Nephron (organoid): ENCODE measurements around the gene RAMP2.

ENCODE experiments used
- H3K27ac Mint-ChIP-seq, 3 experiments: 2 replicates each; pipeline ENCODE4 v1.8.0; 2020; ENCODE audit warnings: mixed read lengths in 3 of 3, mild to moderate bottlenecking in 2 of 3, moderate library complexity in 1 of 3
- H3K27me3 Mint-ChIP-seq: 2 replicates; pipeline ENCODE4 v1.8.0; 2021; ENCODE audit warnings: low read depth, mild to moderate bottlenecking, moderate library complexity, mixed read lengths
- H3K36me3 Mint-ChIP-seq: 2 replicates; pipeline ENCODE4 v1.8.0; 2020; ENCODE audit warnings: low read depth, mixed read lengths
- H3K4me1 Mint-ChIP-seq: 2 replicates; pipeline ENCODE4 v1.8.0; 2020; ENCODE audit warnings: mixed read lengths
- H3K4me3 Mint-ChIP-seq, 3 experiments: 2 replicates each; pipeline ENCODE4 v1.8.0; 2020; ENCODE audit warnings: mild to moderate bottlenecking in 3 of 3, mixed read lengths in 3 of 3, moderate library complexity in 2 of 3
- H3K9me3 Mint-ChIP-seq: 2 replicates; pipeline ENCODE4 v1.8.0; 2020; ENCODE audit warnings: mixed read lengths
- CTCF ChIP-seq, 3 experiments: fragments of 200-600 bp; sonication (generic); IDR thresholded peaks; one replicate each; pipeline ENCODE4 v1.5.0; 2021; ENCODE audit warnings: antibody characterized with exemption in 3 of 3; ENCODE audit not compliant: unreplicated experiment in 3 of 3

Gene RAMP2

GRCh38 chr17:42750739-42751344 is 10.2 kb upstream of the RAMP2 start:
- no peak for TF ChIP-seq CTCF (IDR thresholded peaks at IDR 0.05; ENCODE audit: unreplicated experiment in 3 of 3)
- H3K36me3 Mint-ChIP-seq, result no peaks in the 10 kb centered on the region
- peaks cover 5% of the 10 kb centered on the region for H3K27me3 Mint-ChIP-seq
- H3K9me3 Mint-ChIP-seq, result no peaks in the 10 kb centered on the region
- H3K27ac Mint-ChIP-seq, result peak overlapping the region; percentile 35 to 80 (median 78)
- H3K4me1 Mint-ChIP-seq, result peaks cover 22% of the 10 kb centered on the region
- H3K4me3 Mint-ChIP-seq, result no peak overlapping the region

GRCh38 chr17:42751628-42752027 is 9.4 kb upstream of the RAMP2 start:
- TF ChIP-seq CTCF (IDR thresholded peaks at IDR 0.05; ENCODE audit: unreplicated experiment in 3 of 3), result no peak
- H3K27ac Mint-ChIP-seq, result no peak overlapping the region
- H3K9me3 Mint-ChIP-seq, result no peaks in the 10 kb centered on the region
- H3K4me1 Mint-ChIP-seq, result peaks cover 22% of the 10 kb centered on the region
- H3K4me3 Mint-ChIP-seq, result no peak overlapping the region
- no peaks in the 10 kb centered on the region for H3K36me3 Mint-ChIP-seq
- peaks cover 5% of the 10 kb centered on the region for H3K27me3 Mint-ChIP-seq

- TF ChIP-seq CTCF (IDR thresholded peaks at IDR 0.05; ENCODE audit: unreplicated experiment in 3 of 3), result no peak
- Mint-ChIP-seq H3K36me3 (no peaks in the 10 kb centered on the region), H3K4me3 (no peak overlapping the region), H3K27ac (no peak overlapping the region), H3K27me3 (peaks cover 11% of the 10 kb centered on the region), H3K4me1 (peaks cover 13% of the 10 kb centered on the region), H3K9me3 (no peaks in the 10 kb centered on the region)
These were observed 6.2 kb upstream of the RAMP2 start for GRCh38 chr17:42754782-42755181.

- TF ChIP-seq CTCF (IDR thresholded peaks at IDR 0.05; ENCODE audit: unreplicated experiment in 3 of 3), result no peak
- Mint-ChIP-seq H3K4me3 (peak overlapping the region; percentile 72 to 82 (median 78)), H3K27ac (peak overlapping the region; percentile 26 to 81 (median 72)), H3K9me3 (no peaks in the 10 kb centered on the region), H3K36me3 (no peaks in the 10 kb centered on the region), H3K27me3 (peaks cover 18% of the 10 kb centered on the region), H3K4me1 (peaks cover 34% of the 10 kb centered on the region)
These were observed 910 bp upstream of the RAMP2 start for GRCh38 chr17:42759982-42760651.

- no peak for TF ChIP-seq CTCF (IDR thresholded peaks at IDR 0.05; ENCODE audit: unreplicated experiment in 3 of 3)
- Mint-ChIP-seq H3K9me3 (no peaks in the 10 kb centered on the region), H3K4me3 (peak overlapping the region; percentile 81 to 87 (median 82)), H3K36me3 (no peaks in the 10 kb centered on the region), H3K4me1 (peaks cover 34% of the 10 kb centered on the region), H3K27ac (peak overlapping the region; percentile 76 to 92 (median 89)), H3K27me3 (peaks cover 18% of the 10 kb centered on the region)
These were observed 611 bp downstream of the RAMP2 start for GRCh38 chr17:42761638-42762037.

GRCh38 chr17:42766124-42766523 is 5.1 kb downstream of the RAMP2 start:
- Mint-ChIP-seq H3K27me3 (peaks cover 5% of the 10 kb centered on the region), H3K9me3 (no peaks in the 10 kb centered on the region), H3K4me1 (peaks cover 20% of the 10 kb centered on the region), H3K27ac (no peak overlapping the region), H3K4me3 (no peak overlapping the region), H3K36me3 (no peaks in the 10 kb centered on the region)
- TF ChIP-seq CTCF (IDR thresholded peaks at IDR 0.05; ENCODE audit: unreplicated experiment in 3 of 3), result no peak
